HEK293 (cell line): ENCODE data around the gene PRCD.
A peak's percentile ranks its signal among the peaks of the same experiment; 100 is the strongest.

ENCODE experiments used
- CTCF ChIA-PET: fragments of 350-600 bp; formaldehyde crosslinking; extraction: SDS; loops from one replicate; lab custom pipeline; 2021; ENCODE audit warnings: antibody characterized with exemption; lab: Yijun Ruan, JAX
- POLR2A ChIA-PET: fragments of 300-600 bp; formaldehyde crosslinking; extraction: SDS; loops from one replicate; lab custom pipeline; 2020; ENCODE audit warnings: antibody characterized with exemption, inconsistent platforms; lab: Yijun Ruan, JAX
- H3K27ac ChIP-seq: fragments of 200-500 bp; sonication (Bioruptor generic); 2 replicates; pipeline ENCODE4 v1.5.1; 2014; ENCODE audit warnings: low read depth, low read length, control low read depth, inconsistent platforms; ENCODE audit errors: extremely low read depth
- H3K36me3 ChIP-seq, 2 experiments: fragments of 200-500 bp in 1 of 2; sonication (Bioruptor generic) in 1 of 2; 1 replicate in 1 of 2; 2 replicates in 1 of 2; pipeline ENCODE4 v1.5.1; 2014 to 2017; ENCODE audit warnings: inconsistent platforms in 2 of 2, low read length in 2 of 2; ENCODE audit not compliant: control insufficient read depth in 2 of 2, insufficient read depth in 1 of 2
- H3K4me1 ChIP-seq: fragments of 200-500 bp; sonication (Bioruptor generic); 2 replicates; pipeline ENCODE4 v1.5.1; 2014; ENCODE audit warnings: mild to moderate bottlenecking, low read length, inconsistent platforms; ENCODE audit not compliant: control insufficient read depth, insufficient read depth
- H3K4me3 ChIP-seq: 2 replicates; pipeline ENCODE4 v1.5.1; 2011; ENCODE audit warnings: low read depth, mild to moderate bottlenecking, control low read depth, low read length, moderate library complexity
- H3K9me3 ChIP-seq: fragments of 200-500 bp; sonication (Bioruptor generic); 2 replicates; pipeline ENCODE4 v1.5.1; 2014; ENCODE audit warnings: low read depth, low read length, inconsistent platforms; ENCODE audit not compliant: control insufficient read depth, insufficient read depth
- INSM2 ChIP-seq: fragments of 450-650 bp; formaldehyde crosslinking; IDR thresholded peaks from 2 replicates; pipeline ENCODE4 v1.5.1; 2016; ENCODE audit warnings: missing biosample characterization, missing genetic modification characterization
- KLF1 ChIP-seq: fragments of 450-650 bp; formaldehyde crosslinking; IDR thresholded peaks from 2 replicates; pipeline ENCODE4 v1.5.1; 2016; ENCODE audit warnings: missing biosample characterization, missing genetic modification characterization
- KLF10 ChIP-seq: fragments of 450-650 bp; IDR thresholded peaks from 2 replicates; pipeline ENCODE4 v1.5.1; 2018; ENCODE audit warnings: missing biosample characterization, mild to moderate bottlenecking, missing genetic modification characterization
- KLF16 ChIP-seq: fragments of 450-650 bp; formaldehyde crosslinking; IDR thresholded peaks from 2 replicates; pipeline ENCODE4 v1.5.1; 2017; ENCODE audit warnings: missing biosample characterization, missing genetic modification characterization
- KLF17 ChIP-seq: fragments of 450-650 bp; formaldehyde crosslinking; IDR thresholded peaks from 2 replicates; pipeline ENCODE4 v1.5.1; 2016; ENCODE audit warnings: missing biosample characterization, missing genetic modification characterization
- OSR2 ChIP-seq: fragments of 450-650 bp; formaldehyde crosslinking; IDR thresholded peaks from 2 replicates; pipeline ENCODE4 v1.5.1; 2016; ENCODE audit warnings: missing biosample characterization, missing genetic modification characterization
- RBAK ChIP-seq: fragments of 450-650 bp; formaldehyde crosslinking; IDR thresholded peaks from 2 replicates; pipeline ENCODE4 v1.5.1; 2016; ENCODE audit warnings: missing biosample characterization, missing genetic modification characterization
- SCRT2 ChIP-seq: fragments of 450-650 bp; formaldehyde crosslinking; IDR thresholded peaks from 2 replicates; pipeline ENCODE4 v1.5.1; 2016; ENCODE audit warnings: missing biosample characterization, missing genetic modification characterization
- WT1 ChIP-seq: fragments of 450-650 bp; formaldehyde crosslinking; IDR thresholded peaks from 2 replicates; pipeline ENCODE4 v1.5.1; 2016; ENCODE audit warnings: missing biosample characterization, missing genetic modification characterization
- ZBTB8A ChIP-seq: fragments of 450-650 bp; formaldehyde crosslinking; IDR thresholded peaks from 2 replicates; pipeline ENCODE4 v1.5.1; 2016; ENCODE audit warnings: missing biosample characterization, missing genetic modification characterization
- ZEB2 ChIP-seq: fragments of 450-650 bp; formaldehyde crosslinking; IDR thresholded peaks from 2 replicates; pipeline ENCODE4 v1.5.1; 2016; ENCODE audit warnings: missing biosample characterization, missing genetic modification characterization
- ZFP41 ChIP-seq: fragments of 450-650 bp; formaldehyde crosslinking; IDR thresholded peaks from 2 replicates; pipeline ENCODE4 v1.5.1; 2016; ENCODE audit warnings: missing biosample characterization, missing genetic modification characterization, borderline replicate concordance
- ZIC2 ChIP-seq: fragments of 450-650 bp; formaldehyde crosslinking; IDR thresholded peaks from 2 replicates; pipeline ENCODE4 v1.5.1; 2016; ENCODE audit warnings: missing biosample characterization, missing genetic modification characterization
- ZNF121 ChIP-seq: fragments of 450-650 bp; formaldehyde crosslinking; IDR thresholded peaks from 2 replicates; pipeline ENCODE4 v1.5.1; 2016; ENCODE audit warnings: missing biosample characterization, missing genetic modification characterization
- ZNF138 ChIP-seq: fragments of 450-650 bp; formaldehyde crosslinking; IDR thresholded peaks from 2 replicates; pipeline ENCODE4 v1.5.1; 2016; ENCODE audit warnings: missing biosample characterization, missing genetic modification characterization, borderline replicate concordance
- ZNF24 ChIP-seq: fragments of 450-650 bp; formaldehyde crosslinking; IDR thresholded peaks from 2 replicates; pipeline ENCODE4 v1.5.1; 2016; ENCODE audit warnings: missing biosample characterization, missing genetic modification characterization
- ZNF248 ChIP-seq: fragments of 450-650 bp; formaldehyde crosslinking; IDR thresholded peaks from 2 replicates; pipeline ENCODE4 v1.5.1; 2017; ENCODE audit warnings: missing biosample characterization, missing genetic modification characterization
- ZNF266 ChIP-seq: fragments of 450-650 bp; formaldehyde crosslinking; IDR thresholded peaks from 2 replicates; pipeline ENCODE4 v1.5.1; 2016; ENCODE audit warnings: missing biosample characterization, missing genetic modification characterization, low read depth
- ZNF391 ChIP-seq: fragments of 450-650 bp; formaldehyde crosslinking; IDR thresholded peaks from 2 replicates; pipeline ENCODE4 v1.5.1; 2016; ENCODE audit warnings: low read depth, missing biosample characterization, missing genetic modification characterization, borderline replicate concordance
- ZNF555 ChIP-seq: fragments of 450-650 bp; formaldehyde crosslinking; conservative IDR thresholded peaks from 2 replicates; pipeline ENCODE4 v1.5.1; 2017; ENCODE audit warnings: missing biosample characterization, mild to moderate bottlenecking, missing genetic modification characterization, inconsistent platforms
- ZNF600 ChIP-seq: fragments of 450-650 bp; formaldehyde crosslinking; IDR thresholded peaks from 2 replicates; pipeline ENCODE4 v1.5.1; 2016; ENCODE audit warnings: missing biosample characterization, missing genetic modification characterization
- ZNF660 ChIP-seq: fragments of 450-650 bp; IDR thresholded peaks from 2 replicates; pipeline ENCODE4 v1.5.1; 2018; ENCODE audit warnings: missing biosample characterization, mild to moderate bottlenecking, missing genetic modification characterization
- ZNF76 ChIP-seq: fragments of 450-650 bp; formaldehyde crosslinking; IDR thresholded peaks from 2 replicates; pipeline ENCODE4; 2016; ENCODE audit warnings: low read depth, missing biosample characterization, missing genetic modification characterization, borderline replicate concordance
- ZNF792 ChIP-seq: fragments of 450-650 bp; formaldehyde crosslinking; IDR thresholded peaks from 2 replicates; pipeline ENCODE4 v1.5.1; 2016; ENCODE audit warnings: missing biosample characterization, missing genetic modification characterization
- ZNF843 ChIP-seq: fragments of 450-650 bp; formaldehyde crosslinking; IDR thresholded peaks from 2 replicates; pipeline ENCODE4 v1.5.1; 2016; ENCODE audit warnings: missing biosample characterization, missing genetic modification characterization
- TF ChIP-seq, protein P1 (sequence below): fragments of 450-650 bp; formaldehyde crosslinking; IDR thresholded peaks from 2 replicates; pipeline ENCODE4 v1.5.1; 2016; ENCODE audit warnings: missing biosample characterization, missing genetic modification characterization, borderline replicate concordance
- TF ChIP-seq, protein P2 (sequence below): fragments of 450-650 bp; formaldehyde crosslinking; IDR thresholded peaks from 2 replicates; pipeline ENCODE4 v1.5.1; 2016; ENCODE audit warnings: missing biosample characterization, missing genetic modification characterization

Gene PRCD

DNA sequence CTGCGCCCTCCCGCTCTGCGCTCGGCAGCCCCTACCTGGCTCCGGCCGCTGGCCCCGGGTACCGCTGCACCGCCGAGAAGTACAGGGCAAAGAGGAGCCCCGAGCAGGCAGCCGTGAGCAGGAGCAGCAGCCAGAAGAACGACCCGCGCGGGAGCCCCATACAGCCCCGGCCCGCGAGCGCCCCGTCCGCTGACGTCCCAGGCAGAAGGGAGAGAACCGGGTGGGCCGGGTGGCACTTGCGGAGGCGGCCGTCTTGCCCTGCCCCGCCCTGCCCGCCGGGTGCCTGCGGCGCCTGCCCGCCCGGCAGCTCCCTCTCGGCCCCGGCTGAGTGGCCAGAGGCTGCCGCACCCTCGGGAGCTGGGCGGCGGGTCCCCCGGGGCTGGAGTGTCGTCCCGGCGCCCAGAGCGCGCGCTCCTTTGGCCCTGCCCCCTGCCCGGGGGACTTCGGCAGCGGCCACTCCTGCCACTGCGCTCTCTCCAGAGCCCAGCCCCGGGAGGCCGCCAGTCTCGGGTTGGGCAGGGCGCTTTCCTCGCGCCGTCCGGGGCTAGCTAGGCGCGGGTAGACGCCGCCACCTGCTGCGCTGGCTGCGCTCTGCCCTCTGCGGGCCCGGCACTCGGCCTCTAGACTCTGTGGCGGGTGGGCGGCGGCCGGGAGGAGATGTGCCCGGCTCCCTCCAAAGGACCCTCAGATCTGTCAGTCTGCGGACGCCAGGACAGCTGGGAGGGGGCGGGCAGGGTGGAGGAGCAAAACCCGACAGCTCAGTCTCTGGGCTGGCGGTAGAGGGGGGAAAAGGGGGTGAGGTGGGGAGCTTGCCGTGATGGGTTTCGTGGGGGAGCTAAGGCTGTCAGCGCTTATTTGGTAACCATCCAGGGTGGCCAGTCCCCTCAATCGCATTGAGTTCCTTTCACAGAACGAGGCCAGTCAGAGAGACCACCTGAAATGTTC is 46.1 kb downstream of the PRCD start, which contains the start of gene ST6GALNAC2 (continued):
- TF ChIP-seq KLF1 (tag by site-specific recombination) (peak; percentile 89), ZNF248 (tag by site-specific recombination) (no peak), ZFP41 (tag by site-specific recombination) (no peak), ZNF138 (tag by site-specific recombination) (no peak)

DNA sequence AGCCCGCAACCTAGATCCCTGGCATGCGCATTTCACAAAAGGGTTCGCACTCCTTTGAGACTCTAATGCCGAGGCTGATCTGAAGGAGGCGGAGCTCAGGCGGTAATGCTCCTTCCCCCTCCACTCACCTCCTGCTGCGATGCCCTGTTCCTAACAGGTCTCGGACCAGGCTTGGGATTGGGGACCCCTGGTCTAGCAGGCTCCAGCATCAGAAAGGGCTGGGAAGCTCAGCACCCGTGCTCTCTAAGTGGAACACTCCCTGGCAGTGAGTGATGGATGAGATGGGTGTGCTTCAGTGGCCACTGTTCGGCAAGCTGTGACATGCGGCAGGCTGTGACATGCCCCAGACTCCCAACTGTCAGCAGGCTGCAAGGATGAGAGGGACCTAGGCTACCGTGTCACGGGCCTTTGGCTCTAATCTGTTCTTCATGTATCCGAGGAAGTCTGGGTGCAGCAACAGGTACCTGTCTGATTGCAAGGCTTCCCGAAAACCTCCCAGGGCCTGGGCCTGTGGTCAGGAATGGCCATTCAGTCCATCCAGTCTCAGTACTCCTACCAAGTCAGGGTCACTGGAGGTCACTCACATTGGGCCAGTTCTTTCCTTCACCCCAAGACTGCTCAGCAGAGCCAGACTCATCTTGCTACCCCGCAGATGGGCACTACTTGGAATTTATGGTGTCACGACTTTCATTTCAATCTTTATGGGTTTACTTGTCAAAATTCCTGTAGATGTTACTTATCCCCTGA is 47.1 kb downstream of the PRCD start:
- Histone ChIP-seq H3K4me3 (no peak overlapping the region), H3K27ac (no peak overlapping the region; the same call in 1 of the 2 replicates), H3K4me1 (0 out of 2 replicates have a peak, but pooled peaks cover 3% of the 10 kb centered on the region), H3K9me3 (no peaks in the 10 kb centered on the region), H3K36me3 (no peaks in the 10 kb centered on the region)
- ChIA-PET POLR2A (interaction anchor here (0.6 to 2.0 kb wide), 6 partner anchors 13 to 89 kb away, joined by 4 to 15 read pairs (median 6); no protein-coding TSS in a partner anchor), CTCF (interaction anchor here (0.6 to 2.4 kb wide), 7 partner anchors 14 to 752 kb away, joined by 3 to 10 read pairs (median 6); no protein-coding TSS in a partner anchor)
- TF ChIP-seq SCRT2, result peak; percentile 100
- no peak for TF ChIP-seq ZNF792 (tag by site-specific recombination)
- peak; percentile 77; the same call in 1 of the 2 replicates for TF ChIP-seq KLF10
- peak; percentile 49; the same call in 1 of the 2 replicates for TF ChIP-seq ZNF76 (tag by site-specific recombination)
- TF ChIP-seq KLF1 (tag by site-specific recombination), result peak; percentile 89
- peak; percentile 68 for TF ChIP-seq ZBTB8A (tag by site-specific recombination)
- TF ChIP-seq, protein P1, sequence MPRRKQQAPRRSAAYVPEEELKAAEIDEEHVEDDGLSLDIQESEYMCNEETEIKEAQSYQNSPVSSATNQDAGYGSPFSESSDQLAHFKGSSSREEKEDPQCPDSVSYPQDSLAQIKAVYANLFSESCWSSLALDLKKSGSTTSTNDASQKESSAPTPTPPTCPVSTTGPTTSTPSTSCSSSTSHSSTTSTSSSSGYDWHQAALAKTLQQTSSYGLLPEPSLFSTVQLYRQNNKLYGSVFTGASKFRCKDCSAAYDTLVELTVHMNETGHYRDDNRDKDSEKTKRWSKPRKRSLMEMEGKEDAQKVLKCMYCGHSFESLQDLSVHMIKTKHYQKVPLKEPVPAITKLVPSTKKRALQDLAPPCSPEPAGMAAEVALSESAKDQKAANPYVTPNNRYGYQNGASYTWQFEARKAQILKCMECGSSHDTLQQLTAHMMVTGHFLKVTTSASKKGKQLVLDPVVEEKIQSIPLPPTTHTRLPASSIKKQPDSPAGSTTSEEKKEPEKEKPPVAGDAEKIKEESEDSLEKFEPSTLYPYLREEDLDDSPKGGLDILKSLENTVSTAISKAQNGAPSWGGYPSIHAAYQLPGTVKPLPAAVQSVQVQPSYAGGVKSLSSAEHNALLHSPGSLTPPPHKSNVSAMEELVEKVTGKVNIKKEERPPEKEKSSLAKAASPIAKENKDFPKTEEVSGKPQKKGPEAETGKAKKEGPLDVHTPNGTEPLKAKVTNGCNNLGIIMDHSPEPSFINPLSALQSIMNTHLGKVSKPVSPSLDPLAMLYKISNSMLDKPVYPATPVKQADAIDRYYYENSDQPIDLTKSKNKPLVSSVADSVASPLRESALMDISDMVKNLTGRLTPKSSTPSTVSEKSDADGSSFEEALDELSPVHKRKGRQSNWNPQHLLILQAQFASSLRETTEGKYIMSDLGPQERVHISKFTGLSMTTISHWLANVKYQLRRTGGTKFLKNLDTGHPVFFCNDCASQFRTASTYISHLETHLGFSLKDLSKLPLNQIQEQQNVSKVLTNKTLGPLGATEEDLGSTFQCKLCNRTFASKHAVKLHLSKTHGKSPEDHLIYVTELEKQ (tag by site-specific recombination), result peak; percentile 94
- no peak for TF ChIP-seq KLF16 (tag by site-specific recombination)
- TF ChIP-seq ZNF843, result peak; percentile 57; the same call in 1 of the 2 replicates
- peak; percentile 87 for TF ChIP-seq WT1
- TF ChIP-seq ZEB2 (tag by site-specific recombination), result peak; percentile 80
- peak; percentile 57; the same call in 1 of the 2 replicates for TF ChIP-seq ZNF121 (tag by site-specific recombination)
- TF ChIP-seq RBAK (tag by site-specific recombination), result no peak
- TF ChIP-seq ZIC2 (tag by site-specific recombination), result peak; percentile 92
- peak; percentile 96 for TF ChIP-seq ZNF600 (tag by site-specific recombination)
- TF ChIP-seq ZNF660 (tag by site-specific recombination), result 0 out of 2 replicates have a peak, but pooled peaks have one; percentile 18
- TF ChIP-seq, protein P2, sequence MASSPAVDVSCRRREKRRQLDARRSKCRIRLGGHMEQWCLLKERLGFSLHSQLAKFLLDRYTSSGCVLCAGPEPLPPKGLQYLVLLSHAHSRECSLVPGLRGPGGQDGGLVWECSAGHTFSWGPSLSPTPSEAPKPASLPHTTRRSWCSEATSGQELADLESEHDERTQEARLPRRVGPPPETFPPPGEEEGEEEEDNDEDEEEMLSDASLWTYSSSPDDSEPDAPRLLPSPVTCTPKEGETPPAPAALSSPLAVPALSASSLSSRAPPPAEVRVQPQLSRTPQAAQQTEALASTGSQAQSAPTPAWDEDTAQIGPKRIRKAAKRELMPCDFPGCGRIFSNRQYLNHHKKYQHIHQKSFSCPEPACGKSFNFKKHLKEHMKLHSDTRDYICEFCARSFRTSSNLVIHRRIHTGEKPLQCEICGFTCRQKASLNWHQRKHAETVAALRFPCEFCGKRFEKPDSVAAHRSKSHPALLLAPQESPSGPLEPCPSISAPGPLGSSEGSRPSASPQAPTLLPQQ (tag by site-specific recombination), result peak; percentile 49; the same call in 1 of the 2 replicates
- peak; percentile 100 for TF ChIP-seq OSR2 (tag by site-specific recombination)
- peak; percentile 97 for TF ChIP-seq KLF17 (tag by site-specific recombination)
- peak; percentile 86 for TF ChIP-seq ZNF24 (tag by site-specific recombination)
- TF ChIP-seq ZNF391 (tag by site-specific recombination), result peak; percentile 59; the same call in 1 of the 2 replicates
- no peak for TF ChIP-seq ZNF266 (tag by site-specific recombination)
- no peak for TF ChIP-seq ZNF555 (tag by site-specific recombination)
- no peak for TF ChIP-seq INSM2 (tag by site-specific recombination)
